Fibroblast of lung (primary cell): ENCODE results near the gene CADM2. TPM values are rescaled to one million over a fixed set of nuclear protein-coding genes. Genes with fewer than 3 reads are reported as not detected.
A peak's percentile ranks its signal among the peaks of the same experiment; 100 is the strongest.

Experiments used
- DNase-seq, 2 donors: peaks; one replicate each; pipeline versions ENCODE4 v3.0.0 to v3.0.0-alpha.2; 2010; ENCODE audit warnings: low read depth in 2 of 2
- H2AFZ ChIP-seq: 2 replicates; pipeline ENCODE4 v1.5.1; 2012; ENCODE audit warnings: low read length, control low read depth, inconsistent platforms
- H3K27ac ChIP-seq: 2 replicates; pipeline ENCODE4 v1.5.1; 2011; ENCODE audit warnings: low read length, control low read depth; ENCODE audit not compliant: insufficient read depth
- H3K27me3 ChIP-seq: 2 replicates; pipeline ENCODE4 v1.5.1; 2011; ENCODE audit warnings: mild to moderate bottlenecking, low read length; ENCODE audit not compliant: control insufficient read depth, insufficient read depth
- H3K36me3 ChIP-seq: 2 replicates; pipeline ENCODE4 v1.5.1; 2011; ENCODE audit warnings: low read length; ENCODE audit not compliant: control insufficient read depth, insufficient read depth
- H3K4me1 ChIP-seq: 2 replicates; pipeline ENCODE4 v1.5.1; 2011; ENCODE audit warnings: low read length; ENCODE audit not compliant: control insufficient read depth, insufficient read depth; ENCODE audit errors: extremely low read depth
- H3K4me2 ChIP-seq: 2 replicates; pipeline ENCODE4 v1.5.1; 2011; ENCODE audit warnings: low read length, control low read depth; ENCODE audit not compliant: insufficient read depth; ENCODE audit errors: extremely low read depth
- H3K4me3 ChIP-seq, 4 experiments: fragments of 200-600 bp in 1 of 4; sonication (generic) in 1 of 4; replicated peaks in 1 of 4; 2 replicates each; pipeline ENCODE4 v1.5.1; 2011 to 2016; ENCODE audit warnings: low read length in 4 of 4, low read depth in 3 of 4, mild to moderate bottlenecking in 3 of 4, control low read depth in 2 of 4, inconsistent platforms in 1 of 4, mixed read lengths in 1 of 4; ENCODE audit not compliant: insufficient read depth in 1 of 4; ENCODE audit errors: control extremely low read depth in 1 of 4
- H3K79me2 ChIP-seq: 2 replicates; pipeline ENCODE4 v1.5.1; 2012; ENCODE audit warnings: mild to moderate bottlenecking, low read length, inconsistent platforms; ENCODE audit not compliant: control insufficient read depth, insufficient read depth
- H3K9ac ChIP-seq: 2 replicates; pipeline ENCODE4 v1.5.1; 2011; ENCODE audit warnings: mild to moderate bottlenecking, low read length, control low read depth; ENCODE audit not compliant: insufficient read depth
- H3K9me3 ChIP-seq: 2 replicates; pipeline ENCODE4 v1.5.1; 2012; ENCODE audit warnings: low read depth, low read length; ENCODE audit not compliant: control insufficient read depth, insufficient read depth
- H4K20me1 ChIP-seq: 2 replicates; pipeline ENCODE4 v1.5.1; 2011; ENCODE audit warnings: low read length; ENCODE audit not compliant: control insufficient read depth, insufficient read depth; ENCODE audit errors: extremely low read depth
- EZH2 ChIP-seq: IDR thresholded peaks from 2 replicates; pipeline ENCODE4 v1.5.1; 2012; ENCODE audit warnings: low read length, control low read depth, mild to moderate bottlenecking; ENCODE audit errors: missing control alignments
- polyA plus RNA-seq, 2 donors: library from polyadenylated mRNA; depleted of rRNA in 1 of 2; stranded (reverse) in 1 of 2; unstranded in 1 of 2; fragments of >200 nt; gene quantifications; 2 replicates each; pipeline ENCODE4 v1.2.1, GENCODE V29; 2011 to 2012; ENCODE audit warnings: missing spikeins in 1 of 2
- total RNA-seq: library from RNA; depleted of rRNA; stranded (reverse); fragments of >200 nt; gene quantifications from 2 replicates; pipeline ENCODE4 v1.2.1, GENCODE V29; 2014
- TF ChIP-seq, protein P1 (sequence below), 2 donors: IDR thresholded peaks in 1 of 2; conservative IDR thresholded peaks in 1 of 2; 1 replicate in 1 of 2; 2 replicates in 1 of 2; pipeline ENCODE4 v1.5.1; 2011 to 2012; ENCODE audit warnings: low read length in 2 of 2, control low read depth in 1 of 2, inconsistent platforms in 1 of 2, low read depth in 1 of 2, mild to moderate bottlenecking in 1 of 2

CADM2 gene
- total and polyA plus RNA-seq, 2 donors (not counting 1 experiment from before 2014, with no cell fraction given) = under 0.01 to 0.12 TPM

- Histone ChIP-seq H3K4me2 (no peak overlapping the region), H3K4me3 (no peak overlapping the region), H3K27me3 (no peaks in the 10 kb centered on the region), H3K4me1 (no peaks in the 10 kb centered on the region), H3K36me3 (no peaks in the 10 kb centered on the region), H3K9me3 (no peaks in the 10 kb centered on the region), H3K9ac (no peak overlapping the region), H3K27ac (no peak overlapping the region), H3K79me2 (no peaks in the 10 kb centered on the region), H4K20me1 (no peaks in the 10 kb centered on the region), H2AFZ (no peak overlapping the region)
- TF ChIP-seq, protein P1, sequence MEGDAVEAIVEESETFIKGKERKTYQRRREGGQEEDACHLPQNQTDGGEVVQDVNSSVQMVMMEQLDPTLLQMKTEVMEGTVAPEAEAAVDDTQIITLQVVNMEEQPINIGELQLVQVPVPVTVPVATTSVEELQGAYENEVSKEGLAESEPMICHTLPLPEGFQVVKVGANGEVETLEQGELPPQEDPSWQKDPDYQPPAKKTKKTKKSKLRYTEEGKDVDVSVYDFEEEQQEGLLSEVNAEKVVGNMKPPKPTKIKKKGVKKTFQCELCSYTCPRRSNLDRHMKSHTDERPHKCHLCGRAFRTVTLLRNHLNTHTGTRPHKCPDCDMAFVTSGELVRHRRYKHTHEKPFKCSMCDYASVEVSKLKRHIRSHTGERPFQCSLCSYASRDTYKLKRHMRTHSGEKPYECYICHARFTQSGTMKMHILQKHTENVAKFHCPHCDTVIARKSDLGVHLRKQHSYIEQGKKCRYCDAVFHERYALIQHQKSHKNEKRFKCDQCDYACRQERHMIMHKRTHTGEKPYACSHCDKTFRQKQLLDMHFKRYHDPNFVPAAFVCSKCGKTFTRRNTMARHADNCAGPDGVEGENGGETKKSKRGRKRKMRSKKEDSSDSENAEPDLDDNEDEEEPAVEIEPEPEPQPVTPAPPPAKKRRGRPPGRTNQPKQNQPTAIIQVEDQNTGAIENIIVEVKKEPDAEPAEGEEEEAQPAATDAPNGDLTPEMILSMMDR (conservative IDR thresholded peaks at IDR 0.05 in 1 of 2, IDR thresholded peaks at IDR 0.05 in 1 of 2; ENCODE audit: low read depth in 1 of 2, low read length in 2 of 2) = no peak
- TF ChIP-seq EZH2 = no peak
- peak; percentile 46 to 74 for DNase-seq
Observed at GRCh38 chr3:85939074-85939482, 980.3 kb downstream of the CADM2 start.

DNA sequence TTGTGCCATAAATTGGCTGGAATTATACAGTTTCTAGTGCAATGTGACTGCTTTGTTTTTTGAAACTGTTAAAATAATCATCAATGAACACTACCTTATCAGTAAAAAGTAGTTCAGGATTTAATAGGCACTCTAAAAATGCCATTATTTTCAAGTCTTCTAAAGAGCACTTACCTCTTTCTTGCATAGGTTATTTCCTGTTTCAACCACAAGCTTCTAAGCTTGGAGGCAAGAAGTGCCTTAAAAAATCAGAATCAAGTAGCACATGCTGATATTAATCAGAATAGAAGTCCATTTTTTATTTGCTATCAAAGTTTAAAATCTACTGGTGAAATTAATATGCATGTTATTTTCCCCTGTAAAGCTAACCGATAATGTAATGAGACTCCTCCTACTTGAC, 991.6 kb downstream of the CADM2 start:
- TF ChIP-seq EZH2 = no peak
- TF ChIP-seq, protein P1 (conservative IDR thresholded peaks at IDR 0.05 in 1 of 2, IDR thresholded peaks at IDR 0.05 in 1 of 2; ENCODE audit: low read depth in 1 of 2, low read length in 2 of 2) = no peak

GRCh38 chr3:85960793-85961192, 1002.0 kb downstream of the CADM2 start:
- DNase-seq = no peak
- Histone ChIP-seq H3K79me2 (no peaks in the 10 kb centered on the region), H2AFZ (no peak overlapping the region), H3K36me3 (no peaks in the 10 kb centered on the region), H3K27me3 (no peaks in the 10 kb centered on the region), H3K9ac (no peak overlapping the region), H3K4me3 (no peak overlapping the region), H3K27ac (no peak overlapping the region), H3K9me3 (no peaks in the 10 kb centered on the region), H3K4me2 (no peak overlapping the region), H4K20me1 (no peaks in the 10 kb centered on the region), H3K4me1 (no peaks in the 10 kb centered on the region)
- no peak for TF ChIP-seq EZH2
- TF ChIP-seq, protein P1 (conservative IDR thresholded peaks at IDR 0.05 in 1 of 2, IDR thresholded peaks at IDR 0.05 in 1 of 2; ENCODE audit: low read depth in 1 of 2, low read length in 2 of 2) = no peak

More for the DNA sequence above, 991.6 kb downstream of the CADM2 start:
- Histone ChIP-seq H2AFZ (no peak overlapping the region), H3K27me3 (no peaks in the 10 kb centered on the region), H3K4me1 (no peaks in the 10 kb centered on the region), H3K9me3 (no peaks in the 10 kb centered on the region), H3K27ac (no peak overlapping the region), H3K4me2 (no peak overlapping the region), H3K79me2 (no peaks in the 10 kb centered on the region), H4K20me1 (no peaks in the 10 kb centered on the region), H3K4me3 (no peak overlapping the region), H3K36me3 (no peaks in the 10 kb centered on the region), H3K9ac (no peak overlapping the region)
- DNase-seq = no peak
